ENCODE measurements around the gene ARRB1.

- TF ChIP-seq ZNF280B (CRISPR knock-in tag; IDR thresholded peaks at IDR 0.05; ENCODE audit: borderline replicate concordance) (no peak), ZNF512 (CRISPR knock-in tag; IDR thresholded peaks at IDR 0.05) (no peak), YY1 (IDR thresholded peaks at IDR 0.05; ENCODE audit: insufficient read depth, insufficient replicate concordance, low read depth, low read length) (no peak), CEBPZ (IDR thresholded peaks at IDR 0.05; ENCODE audit: low read length) (no peak), ELF4 (CRISPR knock-in tag; IDR thresholded peaks at IDR 0.05; ENCODE audit: borderline replicate concordance) (no peak)
Measured at GRCh38 chr11:75384438-75385080, 33.1 kb upstream of the ARRB1 start.
